PC-3 (cell line): ENCODE measurements around the gene USP38. TPM values are rescaled to one million over a fixed set of nuclear protein-coding genes. Genes with fewer than 3 reads are reported as not detected.

Experiments used
- ATAC-seq: fragments of 200-7000 bp; cut with Tn5 transposase; 2 replicates; pipeline ENCODE4 v1.9.1; 2020; ENCODE audit warnings: mild to moderate bottlenecking, moderate library complexity
- BruUV-seq: library from RNA; stranded (reverse); fragments of 400-500 nt; replicated peaks from 2 replicates; lab custom pipeline; 2021; lab: Mats Ljungman, UMichigan
- CTCF ChIA-PET: fragments of 300-600 bp; sonication (Branson Sonifier 250); formaldehyde crosslinking; loops from one replicate; lab custom pipeline; 2022; ENCODE audit warnings: antibody characterized with exemption; lab: Charles Lee
- POLR2A ChIA-PET: fragments of 300-600 bp; sonication (Branson Sonifier 250); formaldehyde crosslinking; loops from one replicate; lab custom pipeline; 2022; ENCODE audit warnings: antibody characterized with exemption; ENCODE audit not compliant: unreplicated experiment; lab: Charles Lee
- DNase-seq: peaks from one replicate; pipeline ENCODE4 v3.0.0-alpha.2; 2015
- H2AFZ ChIP-seq: fragments of 300-600 bp; sonication (generic); 2 replicates; pipeline ENCODE4 v1.6.0; 2016; ENCODE audit warnings: antibody characterized with exemption, low read length
- H3F3A ChIP-seq: fragments of 300-600 bp; sonication (generic); one replicate; pipeline ENCODE4 v1.6.0; 2017; ENCODE audit warnings: antibody characterized with exemption, low read length, control low read depth, mild to moderate bottlenecking; ENCODE audit not compliant: unreplicated experiment
- H3K27ac ChIP-seq: fragments of 300-600 bp; sonication (generic); 2 replicates; pipeline ENCODE4 v1.5.1; 2016; ENCODE audit warnings: mild to moderate bottlenecking, low read length
- H3K27me3 ChIP-seq: fragments of 300-600 bp; sonication (generic); 2 replicates; pipeline ENCODE4 v1.6.1; 2016; ENCODE audit warnings: low read length, mixed read lengths
- H3K36me3 ChIP-seq: fragments of 300-600 bp; sonication (generic); 2 replicates; pipeline ENCODE4 v1.6.1; 2016; ENCODE audit warnings: low read depth, mixed run types, low read length, mixed read lengths
- H3K4me1 ChIP-seq: fragments of 300-600 bp; sonication (generic); 2 replicates; pipeline ENCODE4 v1.5.1; 2016; ENCODE audit warnings: low read length; ENCODE audit not compliant: insufficient read depth
- H3K4me2 ChIP-seq: fragments of 300-600 bp; sonication (generic); 2 replicates; pipeline ENCODE4 v1.6.0; 2016; ENCODE audit warnings: low read length
- H3K4me3 ChIP-seq: fragments of 300-600 bp; sonication (generic); 2 replicates; pipeline ENCODE4 v1.5.1; 2016; ENCODE audit warnings: mild to moderate bottlenecking, low read length, mixed read lengths
- H3K79me2 ChIP-seq: fragments of 300-600 bp; sonication (generic); 2 replicates; pipeline ENCODE4 v1.6.1; 2017; ENCODE audit warnings: low read length, mixed read lengths
- H3K9ac ChIP-seq: fragments of 300-600 bp; sonication (generic); 2 replicates; pipeline ENCODE4 v1.6.0; 2016; ENCODE audit warnings: mild to moderate bottlenecking, low read length
- H3K9me2 ChIP-seq: fragments of 300-600 bp; sonication (generic); replicated peaks from 2 replicates; pipeline ENCODE4 v1.6.1; 2016; ENCODE audit warnings: mixed run types, low read length, mixed read lengths
- H3K9me3 ChIP-seq: fragments of 300-600 bp; sonication (generic); 2 replicates; pipeline ENCODE4 v1.6.1; 2016; ENCODE audit warnings: low read length, mixed read lengths
- H4K20me1 ChIP-seq: fragments of 300-600 bp; sonication (generic); 2 replicates; pipeline ENCODE4 v1.6.1; 2016; ENCODE audit warnings: low read length, mixed read lengths
- EZH2 ChIP-seq: fragments of 300-600 bp; sonication (generic); IDR thresholded peaks from one replicate; pipeline ENCODE4 v1.6.1; 2017; ENCODE audit warnings: antibody characterized with exemption, mild to moderate bottlenecking, low read length; ENCODE audit not compliant: unreplicated experiment
- EZH2phosphoT487 ChIP-seq: fragments of 300-600 bp; sonication (generic); IDR thresholded peaks from 2 replicates; pipeline ENCODE4 v1.6.1; 2018; ENCODE audit warnings: mild to moderate bottlenecking, antibody characterized with exemption, low read length, borderline replicate concordance
- intact Hi-C: fragments of 100-400 bp; cut with micrococcal nuclease; formaldehyde crosslinking; loops from 2 replicates; pipeline ENCODE4 v1.9.0; 2023
- total RNA-seq: library from RNA; depleted of rRNA; stranded (reverse); fragments of >200 nt; gene quantifications from 2 replicates; pipeline ENCODE4 v1.2.3, GENCODE V29; 2014
- TF ChIP-seq, protein P1 (sequence below): fragments of 300-600 bp; sonication (generic); conservative IDR thresholded peaks from 2 replicates; pipeline ENCODE4 v1.5.1; 2017; ENCODE audit warnings: antibody characterized with exemption, low read depth, mild to moderate bottlenecking, low read length

Gene USP38
- total RNA-seq, 1 experiment from 2014 or later, result 21.5 TPM

DNA sequence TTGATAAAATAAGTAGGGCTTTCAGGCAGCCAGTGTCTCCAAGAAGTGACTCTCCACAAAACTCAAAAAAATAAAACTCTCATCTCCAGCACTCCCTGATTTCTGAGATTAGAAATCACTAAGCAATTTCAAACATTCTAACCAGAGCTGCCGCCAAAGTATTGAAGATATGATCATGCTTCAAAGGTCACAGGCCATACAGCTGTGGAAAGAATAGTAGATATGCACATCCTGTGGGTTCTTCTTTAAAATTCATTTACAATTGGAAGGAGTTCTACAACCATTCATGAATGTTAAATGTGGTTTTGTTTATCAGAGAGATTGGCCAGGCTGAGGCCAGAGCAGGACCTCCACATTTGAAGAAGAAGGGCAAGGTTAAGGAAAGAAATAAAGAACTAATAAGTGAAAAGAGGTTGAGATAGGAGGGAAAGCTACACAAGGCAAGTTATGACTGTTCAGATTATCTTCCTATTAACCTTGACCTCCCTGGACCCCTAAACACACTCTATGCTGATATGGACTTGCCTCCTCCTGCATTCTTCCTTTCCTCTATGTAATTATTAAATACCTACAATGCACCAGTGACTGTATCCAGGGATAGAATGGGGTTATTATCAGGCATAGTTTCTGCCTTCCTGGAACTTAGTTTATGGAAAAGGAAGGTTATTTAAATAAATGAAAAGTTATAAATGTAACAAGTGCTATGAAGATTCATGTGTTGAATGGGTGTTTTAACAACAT, 56.4 kb downstream of the USP38 start:
- no peak overlapping the region for H3K9ac ChIP-seq
- H3K4me3 ChIP-seq, result no peak overlapping the region
- no peaks in the 10 kb centered on the region for H3F3A ChIP-seq
- intact Hi-C loops, result no loop called here
- TF ChIP-seq EZH2phosphoT487, result no peak
- TF ChIP-seq EZH2, result no peak
- TF ChIP-seq, protein P1, sequence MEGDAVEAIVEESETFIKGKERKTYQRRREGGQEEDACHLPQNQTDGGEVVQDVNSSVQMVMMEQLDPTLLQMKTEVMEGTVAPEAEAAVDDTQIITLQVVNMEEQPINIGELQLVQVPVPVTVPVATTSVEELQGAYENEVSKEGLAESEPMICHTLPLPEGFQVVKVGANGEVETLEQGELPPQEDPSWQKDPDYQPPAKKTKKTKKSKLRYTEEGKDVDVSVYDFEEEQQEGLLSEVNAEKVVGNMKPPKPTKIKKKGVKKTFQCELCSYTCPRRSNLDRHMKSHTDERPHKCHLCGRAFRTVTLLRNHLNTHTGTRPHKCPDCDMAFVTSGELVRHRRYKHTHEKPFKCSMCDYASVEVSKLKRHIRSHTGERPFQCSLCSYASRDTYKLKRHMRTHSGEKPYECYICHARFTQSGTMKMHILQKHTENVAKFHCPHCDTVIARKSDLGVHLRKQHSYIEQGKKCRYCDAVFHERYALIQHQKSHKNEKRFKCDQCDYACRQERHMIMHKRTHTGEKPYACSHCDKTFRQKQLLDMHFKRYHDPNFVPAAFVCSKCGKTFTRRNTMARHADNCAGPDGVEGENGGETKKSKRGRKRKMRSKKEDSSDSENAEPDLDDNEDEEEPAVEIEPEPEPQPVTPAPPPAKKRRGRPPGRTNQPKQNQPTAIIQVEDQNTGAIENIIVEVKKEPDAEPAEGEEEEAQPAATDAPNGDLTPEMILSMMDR, result no peak
- H3K27me3 ChIP-seq, result no peaks in the 10 kb centered on the region
- H3K36me3 ChIP-seq, result no peaks in the 10 kb centered on the region
- BruUV-seq, result no TSS peak
- no peaks in the 10 kb centered on the region for H3K9me3 ChIP-seq
- ChIA-PET POLR2A (no interaction called here), CTCF (no interaction called here)
- no peaks in the 10 kb centered on the region for H3K79me2 ChIP-seq
- DNase-seq (no peak), ATAC-seq (no peak)
- no peak overlapping the region for H3K4me2 ChIP-seq
- no peak overlapping the region for H2AFZ ChIP-seq
- H3K4me1 ChIP-seq, result no peaks in the 10 kb centered on the region
- no peaks in the 10 kb centered on the region for H4K20me1 ChIP-seq
- H3K27ac ChIP-seq, result no peak overlapping the region
- H3K9me2 ChIP-seq, result no peaks in the 10 kb centered on the region

DNA sequence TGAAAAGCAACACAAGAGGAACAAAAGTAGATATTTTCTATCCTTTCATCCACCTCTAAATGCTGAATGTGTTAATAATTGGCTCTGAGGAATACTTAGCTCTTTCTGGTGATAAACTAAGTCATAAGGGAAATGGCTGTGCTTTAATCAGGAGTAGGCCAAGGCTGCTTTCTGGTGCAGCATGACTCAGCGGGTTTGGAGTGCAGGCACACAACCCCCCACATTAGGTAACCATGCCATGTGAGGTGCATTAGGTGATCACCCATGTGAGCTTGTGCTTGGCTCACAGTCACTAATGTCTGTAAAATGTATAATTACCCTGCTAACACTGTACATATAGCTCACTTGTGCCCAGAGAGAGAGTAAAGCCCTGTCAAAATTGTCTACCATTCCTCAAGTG, 57.2 kb downstream of the USP38 start:
- Histone ChIP-seq H3F3A (no peaks in the 10 kb centered on the region), H2AFZ (peak overlapping the region; percentile 31), H3K36me3 (no peaks in the 10 kb centered on the region), H3K27ac (no peak overlapping the region), H3K9me2 (no peaks in the 10 kb centered on the region), H4K20me1 (no peaks in the 10 kb centered on the region), H3K4me1 (no peaks in the 10 kb centered on the region), H3K27me3 (no peaks in the 10 kb centered on the region), H3K9ac (no peak overlapping the region), H3K79me2 (no peaks in the 10 kb centered on the region), H3K4me2 (no peak overlapping the region), H3K9me3 (no peaks in the 10 kb centered on the region), H3K4me3 (no peak overlapping the region)
- ATAC-seq (no peak), DNase-seq (peak; percentile 11)
- POLR2A ChIA-PET, result no interaction called here
- TF ChIP-seq EZH2phosphoT487, result no peak
- TF ChIP-seq, protein P1, result no peak
- no peak for TF ChIP-seq EZH2
- CTCF ChIA-PET, result no interaction called here
- no TSS peak for BruUV-seq
- intact Hi-C loops, result no loop called here

DNA sequence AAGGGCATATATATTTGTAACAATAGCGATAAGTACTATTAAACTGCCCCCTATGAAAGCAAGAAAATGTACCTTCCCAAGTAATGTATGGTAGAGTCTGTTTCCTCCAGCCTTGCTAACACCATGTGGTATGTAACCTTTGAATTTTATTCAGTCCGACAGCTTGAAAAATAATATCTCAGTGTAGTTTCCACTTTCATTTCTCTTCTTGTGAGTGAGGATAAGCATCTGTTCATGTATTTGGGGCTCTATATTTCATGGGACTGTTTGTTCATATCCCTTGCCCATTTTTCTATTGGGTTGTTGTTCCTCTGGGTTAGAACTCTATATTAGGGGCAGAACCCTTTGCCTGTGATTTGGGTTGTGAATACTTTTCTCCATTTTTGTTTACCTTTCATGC, 58.3 kb downstream of the USP38 start:
- Histone ChIP-seq H2AFZ (no peak overlapping the region), H3K79me2 (no peaks in the 10 kb centered on the region), H3K9ac (no peak overlapping the region), H3K27me3 (no peaks in the 10 kb centered on the region), H3F3A (no peaks in the 10 kb centered on the region), H3K4me3 (no peak overlapping the region), H3K27ac (no peak overlapping the region), H3K4me2 (no peak overlapping the region), H4K20me1 (no peaks in the 10 kb centered on the region), H3K9me2 (no peaks in the 10 kb centered on the region), H3K4me1 (no peaks in the 10 kb centered on the region), H3K9me3 (no peaks in the 10 kb centered on the region), H3K36me3 (no peaks in the 10 kb centered on the region)
- CTCF ChIA-PET, result no interaction called here
- ATAC-seq (no peak), DNase-seq (no peak)
- POLR2A ChIA-PET, result no interaction called here
- TF ChIP-seq, protein P1, result no peak
- TF ChIP-seq EZH2phosphoT487, result no peak
- no peak for TF ChIP-seq EZH2
- BruUV-seq, result no TSS peak
- intact Hi-C loops, result no loop called here
